Ascending aorta (tissue), 2 donors: ENCODE results near the gene CCR9. TPM values are rescaled to one million over a fixed set of nuclear protein-coding genes. Genes with fewer than 3 reads are reported as not detected.

Experiments
- DNase-seq, 2 donors: peaks; one replicate each; pipeline ENCODE4 v3.0.0-alpha.2; 2019; ENCODE audit warnings: low spot score in 2 of 2
- H3K27ac ChIP-seq, 2 donors: fragments of 200-600 bp; sonication (generic); one replicate each; pipeline ENCODE4 v1.5.1; 2016 to 2017; ENCODE audit warnings: mild to moderate bottlenecking in 1 of 2
- H3K27me3 ChIP-seq: fragments of 200-600 bp; sonication (generic); one replicate; pipeline ENCODE4 v1.5.1; 2017
- H3K36me3 ChIP-seq, 2 donors: fragments of 200-600 bp; sonication (generic); one replicate each; pipeline ENCODE4 v1.5.1; 2016
- H3K4me1 ChIP-seq, 2 donors: fragments of 200-600 bp; sonication (generic); one replicate each; pipeline ENCODE4 v1.5.1; 2016 to 2017; ENCODE audit warnings: mild to moderate bottlenecking in 1 of 2
- H3K4me3 ChIP-seq, 2 donors: fragments of 200-600 bp; sonication (generic); one replicate each; pipeline ENCODE4 v1.5.1; 2016 to 2017; ENCODE audit warnings: mild to moderate bottlenecking in 1 of 2
- H3K9me3 ChIP-seq, 2 donors: fragments of 200-600 bp; sonication (generic); one replicate each; pipeline ENCODE4 v1.5.1; 2016
- intact Hi-C: fragments of 100-400 bp; cut with DNase I; formaldehyde crosslinking; loops from one replicate; pipeline ENCODE4 v1.15.1; 2023
- total RNA-seq: library from RNA; depleted of rRNA; stranded (reverse); fragments of >200 nt; gene quantifications from one replicate; pipeline ENCODE4 v1.1.0, GENCODE V29; 2016
- TF ChIP-seq, protein P1 (sequence below), 3 experiments: fragments of 200-600 bp in 2 of 3; fragments of 450-650 bp in 1 of 3; sonication (generic) in 2 of 3; IDR thresholded peaks; one replicate each; pipeline ENCODE4 v1.5.1; 2016 to 2019; ENCODE audit warnings: antibody characterized with exemption in 3 of 3, mild to moderate bottlenecking in 1 of 3, moderate library complexity in 1 of 3

Gene CCR9
- total RNA-seq, 1 donor from 2014 or later, result not detected

DNA sequence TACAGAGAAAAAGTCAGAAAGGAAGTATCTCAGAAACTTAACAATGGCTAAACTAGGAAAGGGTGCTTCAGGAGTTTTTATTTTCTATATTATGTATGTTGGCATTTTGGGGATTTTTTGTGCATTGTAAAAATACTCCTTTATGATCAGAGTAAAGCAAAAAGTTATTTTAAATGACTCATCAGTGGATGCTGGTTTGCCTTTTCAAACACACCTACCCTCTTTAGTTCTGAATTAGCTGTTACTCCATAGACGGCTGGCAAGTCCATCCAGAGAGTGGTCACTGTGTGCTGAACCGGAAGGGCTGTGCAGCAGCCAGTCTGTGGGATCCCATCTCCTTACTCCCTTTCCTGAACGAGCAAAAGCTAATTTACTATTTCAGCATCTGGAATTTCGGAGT lies 942 bp downstream of the CCR9 start:
- H3K27me3 ChIP-seq, result no peaks in the 10 kb centered on the region
- H3K9me3 ChIP-seq, result no peaks in the 10 kb centered on the region
- no peak overlapping the region for H3K4me3 ChIP-seq
- no peak overlapping the region for H3K27ac ChIP-seq
- no peaks in the 10 kb centered on the region for H3K36me3 ChIP-seq
- intact Hi-C loops, result no loop called here
- no peaks in the 10 kb centered on the region for H3K4me1 ChIP-seq
- DNase-seq, result no peak
- TF ChIP-seq, protein P1, sequence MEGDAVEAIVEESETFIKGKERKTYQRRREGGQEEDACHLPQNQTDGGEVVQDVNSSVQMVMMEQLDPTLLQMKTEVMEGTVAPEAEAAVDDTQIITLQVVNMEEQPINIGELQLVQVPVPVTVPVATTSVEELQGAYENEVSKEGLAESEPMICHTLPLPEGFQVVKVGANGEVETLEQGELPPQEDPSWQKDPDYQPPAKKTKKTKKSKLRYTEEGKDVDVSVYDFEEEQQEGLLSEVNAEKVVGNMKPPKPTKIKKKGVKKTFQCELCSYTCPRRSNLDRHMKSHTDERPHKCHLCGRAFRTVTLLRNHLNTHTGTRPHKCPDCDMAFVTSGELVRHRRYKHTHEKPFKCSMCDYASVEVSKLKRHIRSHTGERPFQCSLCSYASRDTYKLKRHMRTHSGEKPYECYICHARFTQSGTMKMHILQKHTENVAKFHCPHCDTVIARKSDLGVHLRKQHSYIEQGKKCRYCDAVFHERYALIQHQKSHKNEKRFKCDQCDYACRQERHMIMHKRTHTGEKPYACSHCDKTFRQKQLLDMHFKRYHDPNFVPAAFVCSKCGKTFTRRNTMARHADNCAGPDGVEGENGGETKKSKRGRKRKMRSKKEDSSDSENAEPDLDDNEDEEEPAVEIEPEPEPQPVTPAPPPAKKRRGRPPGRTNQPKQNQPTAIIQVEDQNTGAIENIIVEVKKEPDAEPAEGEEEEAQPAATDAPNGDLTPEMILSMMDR (IDR thresholded peaks at IDR 0.05), result no peak

DNA sequence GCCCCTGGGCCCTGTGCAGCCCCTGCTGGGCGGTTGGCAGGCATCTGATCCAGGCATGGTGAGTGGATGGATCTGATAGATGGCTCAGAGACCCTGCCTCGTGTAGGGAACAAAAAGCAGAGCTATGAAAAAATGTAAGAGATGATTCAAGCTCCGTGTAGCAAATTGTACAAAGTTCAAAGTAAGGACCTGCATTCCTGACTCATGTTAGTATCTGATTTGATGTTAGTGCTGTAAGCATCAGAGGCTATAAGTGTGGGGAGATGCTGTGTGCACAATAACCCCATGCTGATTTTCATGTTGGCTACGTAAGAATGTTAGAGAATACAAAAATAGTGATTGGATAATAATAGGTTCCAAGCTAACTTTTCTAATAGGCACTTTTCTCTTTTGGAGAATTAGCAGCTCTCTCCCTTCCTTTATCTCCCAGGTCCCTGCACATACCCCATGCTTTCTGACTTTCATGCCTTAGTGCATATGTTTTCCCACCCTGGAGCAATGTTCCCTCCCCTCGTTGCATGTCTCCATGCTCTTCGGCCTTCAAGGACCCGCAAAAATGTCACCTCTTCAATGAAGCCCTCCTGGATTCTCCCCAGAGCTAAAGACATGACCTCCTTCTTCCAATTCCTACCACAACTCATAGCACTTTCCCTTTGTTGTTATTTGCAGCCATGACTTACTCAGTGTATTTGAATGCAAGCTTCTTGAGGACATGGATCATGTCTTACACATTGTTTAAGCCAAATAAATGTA lies 1.6 kb downstream of the CCR9 start:
- Histone ChIP-seq H3K9me3 (no peaks in the 10 kb centered on the region), H3K27ac (no peak overlapping the region), H3K36me3 (no peaks in the 10 kb centered on the region), H3K27me3 (no peaks in the 10 kb centered on the region), H3K4me1 (no peaks in the 10 kb centered on the region), H3K4me3 (no peak overlapping the region)
- TF ChIP-seq, protein P1 (IDR thresholded peaks at IDR 0.05), result no peak
- no peak for DNase-seq
- intact Hi-C loops, result no loop called here

DNA sequence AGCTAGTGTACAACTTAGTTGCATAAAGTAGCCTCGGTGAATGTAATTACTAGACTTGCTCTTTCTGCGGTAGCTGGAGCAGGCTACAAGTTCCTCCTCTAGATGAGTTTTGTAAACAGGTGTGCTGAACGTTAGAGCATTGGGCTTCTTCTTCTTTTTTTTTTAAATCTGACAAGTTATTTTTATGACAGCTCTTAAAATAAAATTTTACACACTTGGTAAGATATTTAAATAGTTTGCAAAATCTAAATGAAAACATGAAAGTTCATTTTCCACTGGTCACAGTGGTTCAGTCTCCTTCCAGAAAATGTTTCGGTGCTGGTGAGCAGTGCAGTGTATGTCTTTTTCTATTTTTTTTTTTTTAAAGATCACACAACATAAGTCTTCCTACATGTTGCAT lies 3.0 kb downstream of the CCR9 start:
- Histone ChIP-seq H3K4me1 (no peaks in the 10 kb centered on the region), H3K27me3 (no peaks in the 10 kb centered on the region), H3K27ac (no peak overlapping the region), H3K36me3 (no peaks in the 10 kb centered on the region), H3K4me3 (no peak overlapping the region), H3K9me3 (no peaks in the 10 kb centered on the region)
- DNase-seq, result no peak
- intact Hi-C loops, result no loop called here
- TF ChIP-seq, protein P1 (IDR thresholded peaks at IDR 0.05), result no peak

GRCh38 chr3:45890405-45890804 lies 4.1 kb downstream of the CCR9 start:
- Histone ChIP-seq H3K27ac (no peak overlapping the region), H3K4me3 (no peak overlapping the region), H3K27me3 (no peaks in the 10 kb centered on the region), H3K4me1 (no peaks in the 10 kb centered on the region), H3K9me3 (no peaks in the 10 kb centered on the region), H3K36me3 (no peaks in the 10 kb centered on the region)
- intact Hi-C loops, result no loop called here
- DNase-seq, result no peak
- TF ChIP-seq, protein P1 (IDR thresholded peaks at IDR 0.05), result no peak

- Histone ChIP-seq H3K27me3 (no peaks in the 10 kb centered on the region), H3K4me1 (no peaks in the 10 kb centered on the region), H3K36me3 (no peaks in the 10 kb centered on the region), H3K4me3 (no peak overlapping the region), H3K27ac (no peak overlapping the region), H3K9me3 (no peaks in the 10 kb centered on the region)
- TF ChIP-seq, protein P1 (IDR thresholded peaks at IDR 0.05), result no peak
- intact Hi-C loops, result no loop called here
- no peak for DNase-seq
Measured at GRCh38 chr3:45892161-45892560, 5.8 kb downstream of the CCR9 start.
